ENCODE results near the gene PAPOLB. TPM values are rescaled to one million over a fixed set of nuclear protein-coding genes. Genes with fewer than 3 reads are reported as not detected.

The PAPOLB gene
- total RNA-seq, 1 experiment from 2014 or later, result 0.31 TPM

- Mint-ChIP-seq H3K9me3 (no peaks in the 10 kb centered on the region), H3K27me3 (ENCODE audit: low read depth) (no peaks in the 10 kb centered on the region), H3K4me3 (no peak overlapping the region), H3K4me1 (no peaks in the 10 kb centered on the region), H3K27ac (no peak overlapping the region), H3K36me3 (no peaks in the 10 kb centered on the region)
- DNase-seq (ENCODE audit: low spot score) (no peak), ATAC-seq (no peak)
- ChIA-PET POLR2A (no interaction called here), CTCF (interaction anchor here (1.1 kb wide), 1 partner anchor 32 kb away, joined by 5 read pairs; no protein-coding TSS in a partner anchor)
- no peak for TF ChIP-seq ZNF423 (CRISPR knock-in tag; IDR thresholded peaks at IDR 0.05)
- TF ChIP-seq, protein P1, sequence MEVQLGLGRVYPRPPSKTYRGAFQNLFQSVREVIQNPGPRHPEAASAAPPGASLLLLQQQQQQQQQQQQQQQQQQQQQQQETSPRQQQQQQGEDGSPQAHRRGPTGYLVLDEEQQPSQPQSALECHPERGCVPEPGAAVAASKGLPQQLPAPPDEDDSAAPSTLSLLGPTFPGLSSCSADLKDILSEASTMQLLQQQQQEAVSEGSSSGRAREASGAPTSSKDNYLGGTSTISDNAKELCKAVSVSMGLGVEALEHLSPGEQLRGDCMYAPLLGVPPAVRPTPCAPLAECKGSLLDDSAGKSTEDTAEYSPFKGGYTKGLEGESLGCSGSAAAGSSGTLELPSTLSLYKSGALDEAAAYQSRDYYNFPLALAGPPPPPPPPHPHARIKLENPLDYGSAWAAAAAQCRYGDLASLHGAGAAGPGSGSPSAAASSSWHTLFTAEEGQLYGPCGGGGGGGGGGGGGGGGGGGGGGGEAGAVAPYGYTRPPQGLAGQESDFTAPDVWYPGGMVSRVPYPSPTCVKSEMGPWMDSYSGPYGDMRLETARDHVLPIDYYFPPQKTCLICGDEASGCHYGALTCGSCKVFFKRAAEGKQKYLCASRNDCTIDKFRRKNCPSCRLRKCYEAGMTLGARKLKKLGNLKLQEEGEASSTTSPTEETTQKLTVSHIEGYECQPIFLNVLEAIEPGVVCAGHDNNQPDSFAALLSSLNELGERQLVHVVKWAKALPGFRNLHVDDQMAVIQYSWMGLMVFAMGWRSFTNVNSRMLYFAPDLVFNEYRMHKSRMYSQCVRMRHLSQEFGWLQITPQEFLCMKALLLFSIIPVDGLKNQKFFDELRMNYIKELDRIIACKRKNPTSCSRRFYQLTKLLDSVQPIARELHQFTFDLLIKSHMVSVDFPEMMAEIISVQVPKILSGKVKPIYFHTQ (CRISPR knock-in tag; IDR thresholded peaks at IDR 0.05), result no peak
- no peak for TF ChIP-seq FOXJ3 (CRISPR knock-in tag; IDR thresholded peaks at IDR 0.05; ENCODE audit: borderline replicate concordance)
- TF ChIP-seq NR3C1 (CRISPR knock-in tag; conservative IDR thresholded peaks at IDR 0.05; ENCODE audit: low read depth), result no peak
- no peak for TF ChIP-seq JUN (CRISPR knock-in tag; IDR thresholded peaks at IDR 0.05)
- no peak for TF ChIP-seq GABPB1 (CRISPR knock-in tag; IDR thresholded peaks at IDR 0.05)
- TF ChIP-seq E2F4 (CRISPR knock-in tag; IDR thresholded peaks at IDR 0.05; ENCODE audit: borderline replicate concordance, low read depth), result no peak
Observed at GRCh38 chr7:4823441-4824119, 38.2 kb downstream of the PAPOLB start.

DNA sequence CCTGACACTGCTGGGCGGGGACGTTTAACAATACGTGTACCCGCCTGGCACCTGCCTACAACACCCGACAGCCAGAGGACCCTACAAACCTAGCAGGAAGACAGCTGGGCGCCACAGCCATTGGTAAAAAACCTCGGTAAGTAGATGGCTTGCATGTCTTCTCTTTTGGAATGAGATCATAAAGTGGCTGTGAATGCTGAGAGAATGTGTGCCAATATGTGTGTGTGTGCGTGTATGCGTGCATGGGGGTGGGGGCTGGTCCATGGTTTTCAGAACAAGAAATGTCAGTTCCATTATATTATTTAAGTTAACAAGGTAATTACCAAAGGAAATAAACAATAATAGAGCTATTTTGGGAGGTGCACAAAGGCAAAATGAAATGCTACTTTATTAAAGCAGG lies 39.2 kb downstream of the PAPOLB start:
- H3K36me3 Mint-ChIP-seq, result no peaks in the 10 kb centered on the region
- no peak overlapping the region for H3K27ac Mint-ChIP-seq
- DNase-seq (ENCODE audit: low spot score) (no peak), ATAC-seq (no peak)
- ChIA-PET POLR2A (interaction anchor here (0.7 kb wide), 1 partner anchor 11 kb away, joined by 6 read pairs; no protein-coding TSS in a partner anchor), CTCF (no interaction called here)
- no peak overlapping the region for H3K4me3 Mint-ChIP-seq
- H3K4me1 Mint-ChIP-seq, result no peaks in the 10 kb centered on the region
- H3K9me3 Mint-ChIP-seq, result no peaks in the 10 kb centered on the region
- no peaks in the 10 kb centered on the region for H3K27me3 Mint-ChIP-seq (ENCODE audit: low read depth)
- no peak for TF ChIP-seq ZNF219 (CRISPR knock-in tag; IDR thresholded peaks at IDR 0.05; ENCODE audit: borderline replicate concordance)
- no peak for TF ChIP-seq PRRX2 (CRISPR knock-in tag; IDR thresholded peaks at IDR 0.05)
- no peak for TF ChIP-seq TEAD4 (CRISPR knock-in tag; IDR thresholded peaks at IDR 0.05)
- no peak for TF ChIP-seq ZNF138 (CRISPR knock-in tag; conservative IDR thresholded peaks at IDR 0.05)
- no peak for TF ChIP-seq NR3C1 (CRISPR knock-in tag; conservative IDR thresholded peaks at IDR 0.05; ENCODE audit: low read depth)
- TF ChIP-seq CBFB (CRISPR knock-in tag; IDR thresholded peaks at IDR 0.05; ENCODE audit: low read depth), result no peak
- TF ChIP-seq, protein P1 (CRISPR knock-in tag; IDR thresholded peaks at IDR 0.05), result no peak
- TF ChIP-seq, protein P2, sequence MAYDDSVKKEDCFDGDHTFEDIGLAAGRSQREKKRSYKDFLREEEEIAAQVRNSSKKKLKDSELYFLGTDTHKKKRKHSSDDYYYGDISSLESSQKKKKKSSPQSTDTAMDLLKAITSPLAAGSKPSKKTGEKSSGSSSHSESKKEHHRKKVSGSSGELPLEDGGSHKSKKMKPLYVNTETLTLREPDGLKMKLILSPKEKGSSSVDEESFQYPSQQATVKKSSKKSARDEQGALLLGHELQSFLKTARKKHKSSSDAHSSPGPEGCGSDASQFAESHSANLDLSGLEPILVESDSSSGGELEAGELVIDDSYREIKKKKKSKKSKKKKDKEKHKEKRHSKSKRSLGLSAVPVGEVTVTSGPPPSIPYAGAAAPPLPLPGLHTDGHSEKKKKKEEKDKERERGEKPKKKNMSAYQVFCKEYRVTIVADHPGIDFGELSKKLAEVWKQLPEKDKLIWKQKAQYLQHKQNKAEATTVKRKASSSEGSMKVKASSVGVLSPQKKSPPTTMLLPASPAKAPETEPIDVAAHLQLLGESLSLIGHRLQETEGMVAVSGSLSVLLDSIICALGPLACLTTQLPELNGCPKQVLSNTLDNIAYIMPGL (CRISPR knock-in tag; IDR thresholded peaks at IDR 0.05), result no peak
- no peak for TF ChIP-seq ZNF416 (CRISPR knock-in tag; IDR thresholded peaks at IDR 0.05)
- TF ChIP-seq, protein P3, sequence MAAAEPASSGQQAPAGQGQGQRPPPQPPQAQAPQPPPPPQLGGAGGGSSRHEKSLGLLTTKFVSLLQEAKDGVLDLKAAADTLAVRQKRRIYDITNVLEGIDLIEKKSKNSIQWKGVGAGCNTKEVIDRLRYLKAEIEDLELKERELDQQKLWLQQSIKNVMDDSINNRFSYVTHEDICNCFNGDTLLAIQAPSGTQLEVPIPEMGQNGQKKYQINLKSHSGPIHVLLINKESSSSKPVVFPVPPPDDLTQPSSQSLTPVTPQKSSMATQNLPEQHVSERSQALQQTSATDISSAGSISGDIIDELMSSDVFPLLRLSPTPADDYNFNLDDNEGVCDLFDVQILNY (CRISPR knock-in tag; IDR thresholded peaks at IDR 0.05), result no peak
- TF ChIP-seq ZNF263 (CRISPR knock-in tag; IDR thresholded peaks at IDR 0.05; ENCODE audit: low read depth), result no peak
- no peak for TF ChIP-seq ZNF423 (CRISPR knock-in tag; IDR thresholded peaks at IDR 0.05)
- TF ChIP-seq, protein P4, sequence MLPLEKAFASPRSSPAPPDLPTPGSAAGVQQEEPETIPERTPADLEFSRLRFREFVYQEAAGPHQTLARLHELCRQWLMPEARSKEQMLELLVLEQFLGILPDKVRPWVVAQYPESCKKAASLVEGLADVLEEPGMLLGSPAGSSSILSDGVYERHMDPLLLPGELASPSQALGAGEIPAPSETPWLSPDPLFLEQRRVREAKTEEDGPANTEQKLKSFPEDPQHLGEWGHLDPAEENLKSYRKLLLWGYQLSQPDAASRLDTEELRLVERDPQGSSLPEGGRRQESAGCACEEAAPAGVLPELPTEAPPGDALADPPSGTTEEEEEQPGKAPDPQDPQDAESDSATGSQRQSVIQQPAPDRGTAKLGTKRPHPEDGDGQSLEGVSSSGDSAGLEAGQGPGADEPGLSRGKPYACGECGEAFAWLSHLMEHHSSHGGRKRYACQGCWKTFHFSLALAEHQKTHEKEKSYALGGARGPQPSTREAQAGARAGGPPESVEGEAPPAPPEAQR (CRISPR knock-in tag; IDR thresholded peaks at IDR 0.05), result no peak
- no peak for TF ChIP-seq CTCF (IDR thresholded peaks at IDR 0.05)
- TF ChIP-seq OVOL2 (CRISPR knock-in tag; IDR thresholded peaks at IDR 0.05; ENCODE audit: borderline replicate concordance), result no peak
- no peak for TF ChIP-seq NR1H2 (CRISPR knock-in tag; IDR thresholded peaks at IDR 0.05)
- TF ChIP-seq RORB (CRISPR knock-in tag; IDR thresholded peaks at IDR 0.05), result no peak
